ENCODE measurements around the gene EXOC4.

DNA sequence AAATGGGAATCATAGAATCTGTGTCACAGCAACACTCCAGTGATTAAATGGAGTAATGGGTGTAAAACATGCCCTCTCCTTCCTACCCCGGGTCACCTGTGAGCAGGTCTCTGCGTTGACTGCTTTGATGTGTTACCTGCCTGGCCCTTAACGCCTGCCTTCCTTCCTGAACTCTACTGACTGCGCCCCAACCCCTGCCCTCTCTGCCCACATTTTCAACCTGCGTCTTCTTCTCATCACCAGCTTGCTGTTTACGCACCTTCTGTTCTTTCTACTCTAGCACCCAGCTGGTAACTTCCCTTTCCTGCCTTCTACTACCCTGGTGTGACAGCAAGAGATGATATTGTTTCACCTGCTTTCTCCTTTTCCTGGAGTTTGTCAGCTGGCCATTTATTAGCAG lies 571.3 kb downstream of the EXOC4 start:
- TF ChIP-seq POLR2AphosphoS5 (IDR thresholded peaks at IDR 0.05; ENCODE audit: borderline replicate concordance, low read depth, low read length) (no peak), EZH2 (IDR thresholded peaks at IDR 0.05) (no peak)

Data from SK-N-MC (cell line).